OCI-LY3 (cell line): ENCODE data around the gene IQSEC1.

ENCODE experiments used
- CTCF ChIP-seq: fragments of 200-600, 300-600 bp; sonication (generic); IDR thresholded peaks from 2 replicates; pipeline ENCODE4 v1.5.1; 2014; ENCODE audit warnings: antibody characterized with exemption, low read length, low read depth
- EZH2phosphoT487 ChIP-seq: fragments of 200-600 bp; shearing (Covaris generic); IDR thresholded peaks from 2 replicates; pipeline ENCODE4 v1.6.1; 2018; ENCODE audit warnings: antibody characterized with exemption, mixed run types, low read depth

GRCh38 chr3:12943124-12944021 lies 129.9 kb downstream of the IQSEC1 start:
- TF ChIP-seq CTCF (no peak), EZH2phosphoT487 (no peak)
